Body of pancreas (tissue), 4 donors: Measurements from ENCODE around the gene ACBD6.

Experiments
- POLR2A ChIP-seq, 3 donors: fragments of 450-650 bp; IDR thresholded peaks; one replicate each; pipeline ENCODE4 v1.6.1; 2016; ENCODE audit warnings: antibody characterized with exemption in 3 of 3, mild to moderate bottlenecking in 2 of 3
- TF ChIP-seq, protein P1 (sequence below), 7 experiments: fragments of 450-650 bp in 4 of 7; fragments of 200-600 bp in 3 of 7; sonication (generic) in 3 of 7; IDR thresholded peaks; one replicate each; pipeline ENCODE4 v1.5.1; 2016 to 2019; ENCODE audit warnings: antibody characterized with exemption in 7 of 7

DNA sequence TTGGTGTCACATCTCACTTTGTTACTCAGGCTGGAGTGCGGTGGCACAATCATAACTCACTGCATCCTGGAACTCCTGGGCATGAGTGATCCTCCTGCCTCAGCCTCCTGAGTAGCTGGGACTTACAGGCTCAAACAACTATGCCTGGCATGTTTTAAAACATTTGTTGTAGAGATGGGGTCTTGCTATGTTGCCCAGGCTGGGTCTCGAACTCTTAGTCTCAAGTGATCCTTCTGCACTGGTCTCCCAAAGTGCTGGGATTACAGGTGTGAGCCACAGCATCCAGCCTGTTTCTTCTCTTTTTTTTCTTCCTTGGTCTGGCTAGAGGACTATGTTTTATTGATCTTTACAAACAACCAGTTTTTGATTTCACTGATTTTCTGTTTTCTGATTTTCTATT is 207.7 kb downstream of the ACBD6 start:
- TF ChIP-seq, protein P1, sequence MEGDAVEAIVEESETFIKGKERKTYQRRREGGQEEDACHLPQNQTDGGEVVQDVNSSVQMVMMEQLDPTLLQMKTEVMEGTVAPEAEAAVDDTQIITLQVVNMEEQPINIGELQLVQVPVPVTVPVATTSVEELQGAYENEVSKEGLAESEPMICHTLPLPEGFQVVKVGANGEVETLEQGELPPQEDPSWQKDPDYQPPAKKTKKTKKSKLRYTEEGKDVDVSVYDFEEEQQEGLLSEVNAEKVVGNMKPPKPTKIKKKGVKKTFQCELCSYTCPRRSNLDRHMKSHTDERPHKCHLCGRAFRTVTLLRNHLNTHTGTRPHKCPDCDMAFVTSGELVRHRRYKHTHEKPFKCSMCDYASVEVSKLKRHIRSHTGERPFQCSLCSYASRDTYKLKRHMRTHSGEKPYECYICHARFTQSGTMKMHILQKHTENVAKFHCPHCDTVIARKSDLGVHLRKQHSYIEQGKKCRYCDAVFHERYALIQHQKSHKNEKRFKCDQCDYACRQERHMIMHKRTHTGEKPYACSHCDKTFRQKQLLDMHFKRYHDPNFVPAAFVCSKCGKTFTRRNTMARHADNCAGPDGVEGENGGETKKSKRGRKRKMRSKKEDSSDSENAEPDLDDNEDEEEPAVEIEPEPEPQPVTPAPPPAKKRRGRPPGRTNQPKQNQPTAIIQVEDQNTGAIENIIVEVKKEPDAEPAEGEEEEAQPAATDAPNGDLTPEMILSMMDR (IDR thresholded peaks at IDR 0.05), result no peak
- no peak for TF ChIP-seq POLR2A (IDR thresholded peaks at IDR 0.05)
